ENCODE measurements around the gene KLHL2. TPM values are rescaled to one million over a fixed set of nuclear protein-coding genes. Genes with fewer than 3 reads are reported as not detected.

Gene KLHL2
- total RNA-seq, 1 donor from 2014 or later = 62.5 TPM

DNA sequence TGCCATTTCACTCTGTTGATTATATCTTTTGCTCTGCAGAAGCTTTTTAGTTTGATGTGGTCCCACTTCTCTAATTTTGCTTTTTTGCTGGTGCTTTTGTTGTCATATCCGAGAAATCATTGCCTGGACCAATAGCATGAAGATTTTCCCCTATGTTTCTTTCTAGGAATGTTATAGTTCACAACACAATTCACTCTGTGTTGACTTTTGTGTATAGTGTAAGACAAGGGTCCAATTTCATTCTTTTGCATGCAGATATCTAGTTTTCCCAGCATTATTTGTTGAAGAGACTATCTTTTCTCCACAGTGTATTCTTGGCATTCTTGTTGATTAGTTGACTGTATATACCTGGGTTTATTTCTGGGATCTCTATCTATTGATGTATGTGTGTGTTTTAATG lies 163.2 kb downstream of the KLHL2 start:
- no peak for DNase-seq

Small RNA genes lying within 50 kb of the gene (small RNA-seq; reads per million reads assigned to genes)
- not detected for gene RNU4-87P

Other genes with a start within 250 kb of the KLHL2 start
- 2.5 TPM for gene TRIM61, start 229.9 kb upstream of the KLHL2 start, total RNA-seq
- gene TRIM60, start 175.6 kb upstream of the KLHL2 start, total RNA-seq = not detected
- gene TRIM75, start 153.7 kb upstream of the KLHL2 start, total RNA-seq = not detected
- 8.6 TPM for gene TMEM192, start 94.7 kb upstream of the KLHL2 start, total RNA-seq
- gene MSMO1, start 120.1 kb downstream of the KLHL2 start, total RNA-seq = 482 TPM
- gene CPE, start 171.4 kb downstream of the KLHL2 start, total RNA-seq = 347 TPM

All from occipital lobe (tissue), 3 donors.